Mucosa of descending colon (tissue), 3 donors: ENCODE measurements around the gene RCAN3. TPM values are rescaled to one million over a fixed set of nuclear protein-coding genes. Genes with fewer than 3 reads are reported as not detected.

Source experiments
- ATAC-seq: fragments of 200-7000 bp; cut with Tn5 transposase; one replicate; pipeline ENCODE4 v1.9.1; 2020; ENCODE audit warnings: mild to moderate bottlenecking, moderate library complexity
- DNase-seq, 3 donors: peaks; one replicate each; pipeline ENCODE4 v3.0.0-alpha.2; 2020
- H3K36me3 ChIP-seq: fragments of 200-600 bp; one replicate; pipeline ENCODE4 v1.8.0; 2021; ENCODE audit warnings: low read depth, mild to moderate bottlenecking
- H3K4me1 ChIP-seq: fragments of 200-600 bp; one replicate; pipeline ENCODE4 v1.8.0; 2021; ENCODE audit warnings: low read depth, mild to moderate bottlenecking
- H3K4me3 ChIP-seq: fragments of 200-600 bp; one replicate; pipeline ENCODE4 v1.8.0; 2021; ENCODE audit warnings: mild to moderate bottlenecking
- H3K9me3 ChIP-seq: fragments of 200-600 bp; one replicate; pipeline ENCODE4 v1.8.0; 2021; ENCODE audit warnings: mild to moderate bottlenecking
- intact Hi-C, 2 donors: fragments of 100-400 bp; cut with DNase I in 1 of 2; cut with micrococcal nuclease in 1 of 2; formaldehyde crosslinking; loops; one replicate each; pipeline versions ENCODE4 v1.11.0 to v1.11.1; 2022; cut with DNase I, micrococcal nuclease
- long read RNA-seq, 2 donors: library from polyadenylated mRNA; unstranded; transcript quantifications; one replicate each; pipeline ENCODE4 v2.0.0, GENCODE V29; 2019 to 2021
- total RNA-seq, 3 donors: library from RNA; stranded (reverse); fragmentation: NEBNext Ultra II Directional in 2 of 3; extraction: Animal tissue kit (Norgen Biotek cat#: 25700) in 2 of 3; gene quantifications; one replicate each; pipeline versions ENCODE4 v1.2.1 to v1.2.4, GENCODE V29; 2021 to 2023
- TF ChIP-seq, protein P1 (sequence below): fragments of 200-600 bp; IDR thresholded peaks from one replicate; pipeline ENCODE4 v1.8.0; 2022; ENCODE audit warnings: antibody characterized with exemption, mild to moderate bottlenecking
- donor health status: DM: no; HTN: no; CAD: no; lungs with moderate emphysema.
- donor health status: DM: no; HTN: no; CAD: no.
- donor health status: DM: no; HTN: yes; CAD: no.

Gene RCAN3
- total RNA-seq = 10 to 100 TPM in 2 of 3 donors, 1 to 10 TPM in 1; 9.2 to 15.0 (median 12.8) TPM
- long read RNA-seq, donor 1, partial matches to known transcripts = 2 of 9 reads
- long read RNA-seq, donor 1, other reads (novel, unspliced or antisense) = 7 of 9 reads
- long read RNA-seq, donor 2, partial matches to known transcripts = 1 of 5 reads
- long read RNA-seq, donor 2, other reads (novel, unspliced or antisense) = 3 of 5 reads

DNA sequence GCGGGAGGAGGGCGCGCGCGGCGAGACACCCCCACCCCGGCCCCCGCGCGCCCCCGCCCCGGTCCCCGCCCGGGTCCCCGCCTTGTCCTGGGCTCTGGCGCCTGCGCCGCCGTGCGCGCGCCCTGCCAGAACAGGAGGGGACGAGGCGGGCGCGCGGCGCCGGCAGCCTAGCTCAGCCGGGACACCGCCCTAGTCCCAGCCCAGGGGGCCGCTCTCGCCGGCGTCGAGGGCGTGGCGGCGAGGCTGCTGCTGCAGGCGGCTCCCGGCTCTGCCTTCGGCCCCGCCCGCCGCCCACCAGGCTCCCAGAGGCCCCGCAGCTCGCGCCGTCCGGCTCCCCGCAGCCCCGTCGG is at the start of gene RCAN3:
Gene RCAN3 (plus strand): TSS at position 128 of the 350 bp plus-strand sequence. CDS start 11,537 bp downstream, outside the sequence.
- intact Hi-C loops = no loop called here
- TF ChIP-seq, protein P1, sequence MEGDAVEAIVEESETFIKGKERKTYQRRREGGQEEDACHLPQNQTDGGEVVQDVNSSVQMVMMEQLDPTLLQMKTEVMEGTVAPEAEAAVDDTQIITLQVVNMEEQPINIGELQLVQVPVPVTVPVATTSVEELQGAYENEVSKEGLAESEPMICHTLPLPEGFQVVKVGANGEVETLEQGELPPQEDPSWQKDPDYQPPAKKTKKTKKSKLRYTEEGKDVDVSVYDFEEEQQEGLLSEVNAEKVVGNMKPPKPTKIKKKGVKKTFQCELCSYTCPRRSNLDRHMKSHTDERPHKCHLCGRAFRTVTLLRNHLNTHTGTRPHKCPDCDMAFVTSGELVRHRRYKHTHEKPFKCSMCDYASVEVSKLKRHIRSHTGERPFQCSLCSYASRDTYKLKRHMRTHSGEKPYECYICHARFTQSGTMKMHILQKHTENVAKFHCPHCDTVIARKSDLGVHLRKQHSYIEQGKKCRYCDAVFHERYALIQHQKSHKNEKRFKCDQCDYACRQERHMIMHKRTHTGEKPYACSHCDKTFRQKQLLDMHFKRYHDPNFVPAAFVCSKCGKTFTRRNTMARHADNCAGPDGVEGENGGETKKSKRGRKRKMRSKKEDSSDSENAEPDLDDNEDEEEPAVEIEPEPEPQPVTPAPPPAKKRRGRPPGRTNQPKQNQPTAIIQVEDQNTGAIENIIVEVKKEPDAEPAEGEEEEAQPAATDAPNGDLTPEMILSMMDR = no peak
- ATAC-seq = peak; percentile 95

DNA sequence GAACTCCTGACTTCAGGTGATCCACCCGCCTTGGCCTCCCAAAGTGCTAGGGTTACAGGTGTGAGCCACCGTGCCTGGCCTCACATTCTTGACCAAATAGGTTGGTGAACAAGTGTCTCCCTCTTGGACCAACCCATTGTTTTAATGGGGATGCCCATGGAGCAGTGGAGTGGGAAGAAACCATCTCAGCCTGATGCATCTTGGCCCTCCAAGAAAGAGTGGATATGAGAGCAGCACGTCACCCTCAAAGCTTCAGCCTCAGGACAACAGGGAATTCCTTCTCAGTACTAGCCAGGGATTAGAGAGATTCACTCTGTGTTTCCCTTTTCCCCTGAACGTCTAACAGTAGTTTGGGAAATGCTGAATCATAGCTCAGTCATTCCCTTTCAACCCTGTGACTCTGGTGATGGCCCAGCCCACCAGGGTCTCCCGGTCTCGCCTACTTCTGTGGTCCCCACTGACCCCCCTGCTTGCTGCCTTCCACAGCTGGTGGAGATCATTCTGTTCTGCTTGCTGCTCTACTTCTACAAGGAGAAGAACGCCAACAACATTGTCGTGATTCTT is 49.6 kb upstream of the RCAN3 start:
- Histone ChIP-seq H3K36me3 (peaks cover 8% of the 10 kb centered on the region), H3K4me1 (no peaks in the 10 kb centered on the region)
- DNase-seq = no peak

More for the DNA sequence above, at the start of gene RCAN3:
- peak within 1 kb of the TSS; percentile 50 for H3K4me3 ChIP-seq
- no peaks in the 10 kb centered on the region for H3K9me3 ChIP-seq
- H3K4me1 ChIP-seq = peaks cover 4% of the 10 kb centered on the region
- H3K36me3 ChIP-seq = no peaks in the 10 kb centered on the region
- DNase-seq = peak; percentile 89 to 95 (median 93)

GRCh38 chr1:24454673-24455072 is 48.0 kb upstream of the RCAN3 start:
- no peak for DNase-seq
- intact Hi-C loops = no loop called here
- H3K4me3 ChIP-seq = no peak overlapping the region
- peaks cover 10% of the 10 kb centered on the region for H3K36me3 ChIP-seq
- H3K4me1 ChIP-seq = no peaks in the 10 kb centered on the region
- H3K9me3 ChIP-seq = no peaks in the 10 kb centered on the region
- ATAC-seq = no peak
- TF ChIP-seq, protein P1 = no peak

More for the DNA sequence above, 49.6 kb upstream of the RCAN3 start:
- Histone ChIP-seq H3K9me3 (no peaks in the 10 kb centered on the region), H3K4me3 (no peak overlapping the region)
- TF ChIP-seq, protein P1 = no peak
- ATAC-seq = no peak
- intact Hi-C loops = no loop called here

DNA sequence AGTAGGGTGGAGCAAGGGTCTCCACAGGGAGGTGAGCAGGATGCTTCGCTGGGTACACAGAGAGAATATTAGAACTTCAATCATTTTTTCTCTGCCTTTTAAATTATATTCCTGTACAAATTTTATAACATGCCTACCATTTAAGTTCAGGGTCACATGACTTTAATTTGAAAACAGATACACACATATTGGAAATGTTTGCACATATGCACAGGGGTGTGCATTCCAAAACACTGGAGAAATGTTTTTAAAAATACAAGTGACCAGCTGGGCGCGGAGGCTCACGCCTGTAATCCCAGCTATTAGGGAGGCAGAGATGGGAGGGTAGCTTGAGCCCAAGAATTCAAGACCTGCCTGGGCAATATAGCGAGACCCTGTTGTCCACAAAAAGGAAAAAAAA is 47.4 kb upstream of the RCAN3 start:
- Histone ChIP-seq H3K9me3 (no peaks in the 10 kb centered on the region), H3K36me3 (peaks cover 10% of the 10 kb centered on the region), H3K4me1 (no peaks in the 10 kb centered on the region), H3K4me3 (no peak overlapping the region)
- TF ChIP-seq, protein P1 = no peak
- DNase-seq (no peak), ATAC-seq (no peak)
- intact Hi-C loops = no loop called here

GRCh38 chr1:24457866-24458265 is 44.8 kb upstream of the RCAN3 start:
- no peak overlapping the region for H3K4me3 ChIP-seq
- TF ChIP-seq, protein P1 = no peak
- ATAC-seq = no peak
- H3K36me3 ChIP-seq = peaks cover 10% of the 10 kb centered on the region
- no peaks in the 10 kb centered on the region for H3K9me3 ChIP-seq
- intact Hi-C loops = no loop called here
- DNase-seq = no peak
- no peaks in the 10 kb centered on the region for H3K4me1 ChIP-seq
